Measurements from ENCODE around the gene SBK1.

DNA sequence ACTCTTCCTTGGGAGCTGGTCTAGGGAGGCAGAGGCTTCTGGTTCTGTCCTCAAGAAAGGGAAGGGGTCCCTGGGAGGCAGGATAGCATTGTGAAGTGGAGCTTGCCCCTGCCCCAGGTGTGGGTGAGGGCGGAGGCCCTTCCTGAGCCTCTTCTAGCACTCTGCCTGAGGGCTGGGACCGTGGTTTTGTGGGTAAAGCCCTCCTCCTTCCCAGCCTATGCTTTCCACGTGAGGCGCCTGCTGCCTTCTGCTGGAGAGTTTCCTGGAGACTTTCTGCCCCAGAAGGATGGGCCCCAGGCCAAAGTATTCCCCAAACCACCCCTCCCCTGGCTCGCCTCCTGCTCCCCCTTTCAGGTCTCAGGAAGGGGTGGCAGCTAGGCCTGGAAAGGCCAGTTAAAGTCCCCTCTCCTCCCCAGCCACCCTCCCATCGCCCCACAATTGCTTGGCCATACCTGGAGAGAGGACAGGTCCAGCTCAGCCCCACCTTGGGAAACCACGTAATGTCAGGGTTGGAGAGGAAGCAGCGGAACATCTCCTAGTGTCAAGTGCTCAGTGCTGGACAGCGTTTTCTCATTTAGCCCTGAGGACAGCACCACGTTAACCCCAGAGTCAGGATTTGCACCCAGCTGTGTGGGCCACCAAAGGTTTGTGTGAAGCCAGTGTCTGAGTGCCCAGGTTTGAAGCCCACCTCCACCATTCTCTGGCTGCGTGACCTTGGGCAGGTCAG, 5.6 kb downstream of the SBK1 start:
- TF ChIP-seq CTCF (IDR thresholded peaks at IDR 0.05) = no peak
- no peak for TF ChIP-seq POLR2A (IDR thresholded peaks at IDR 0.05)
